RWPE2 (cell line): ENCODE results near the gene HIC1.

Source experiments
- ATAC-seq: fragments of 200-7000 bp; cut with Tn5 transposase; 3 replicates; pipeline ENCODE4 v1.9.1; 2021; ENCODE audit warnings: low read depth
- DNase-seq: peaks from one replicate; pipeline ENCODE4 v3.0.0-alpha.2; 2020; ENCODE audit warnings: low spot score
- H3K27ac ChIP-seq: fragments of 450-650 bp; 2 replicates; pipeline ENCODE4 v1.5.1; 2017; ENCODE audit warnings: mild to moderate bottlenecking; ENCODE audit not compliant: poor library complexity, severe bottlenecking
- H3K27me3 ChIP-seq: fragments of 250-450 bp; sonication (Bioruptor Pico); 2 replicates; pipeline ENCODE4 v1.5.1; 2021; ENCODE audit warnings: mild to moderate bottlenecking, moderate library complexity; ENCODE audit not compliant: insufficient read depth, poor library complexity, severe bottlenecking
- H3K36me3 ChIP-seq: fragments of 250-450 bp; sonication (Bioruptor Pico); 2 replicates; pipeline ENCODE4 v1.5.1; 2020; ENCODE audit warnings: low read depth, mild to moderate bottlenecking, moderate library complexity
- H3K4me1 ChIP-seq: fragments of 250-450 bp; sonication (Bioruptor Pico); 2 replicates; pipeline ENCODE4 v1.5.1; 2021; ENCODE audit warnings: mild to moderate bottlenecking, moderate library complexity; ENCODE audit not compliant: insufficient read depth, poor library complexity, severe bottlenecking
- H3K4me3 ChIP-seq: fragments of 250-450 bp; sonication (Bioruptor Pico); 2 replicates; pipeline ENCODE4 v1.5.1; 2021; ENCODE audit warnings: mild to moderate bottlenecking, moderate library complexity; ENCODE audit not compliant: severe bottlenecking
- H3K9me3 ChIP-seq: fragments of 250-450 bp; sonication (Bioruptor Pico); 2 replicates; pipeline ENCODE4 v1.5.1; 2021; ENCODE audit warnings: mild to moderate bottlenecking, moderate library complexity; ENCODE audit not compliant: severe bottlenecking
- CTCF ChIP-seq: fragments of 450-650 bp; IDR thresholded peaks from one replicate; pipeline ENCODE4 v1.5.1; 2017; ENCODE audit warnings: mild to moderate bottlenecking, moderate library complexity; ENCODE audit not compliant: poor library complexity, severe bottlenecking

The HIC1 gene

GRCh38 chr17:2029911-2030778 is 24.8 kb upstream of the HIC1 start, which contains the start of gene DPH1:
DPH1 (plus strand) TSS chr17:2030153; CDS start chr17:2030170, 17 bp downstream.
- Histone ChIP-seq H3K9me3 (no peaks in the 10 kb centered on the region), H3K27me3 (peaks cover 11% of the 10 kb centered on the region), H3K36me3 (no peaks in the 10 kb centered on the region), H3K4me3 (peak within 1 kb of the TSS; percentile 96), H3K4me1 (peaks cover 5% of the 10 kb centered on the region), H3K27ac (peak within 1 kb of the TSS; percentile 2)
- ATAC-seq, result peak; percentile 78
- no peak for TF ChIP-seq CTCF
- DNase-seq, result peak; percentile 87

GRCh38 chr17:2030779-2031163 is 24.1 kb upstream of the HIC1 start:
- peak; percentile 4; the same call in 2 of the 3 replicates for ATAC-seq
- Histone ChIP-seq H3K36me3 (no peaks in the 10 kb centered on the region), H3K9me3 (no peaks in the 10 kb centered on the region), H3K27me3 (peaks cover 6% of the 10 kb centered on the region), H3K4me1 (peaks cover 5% of the 10 kb centered on the region), H3K4me3 (peak overlapping the region; percentile 96), H3K27ac (peak overlapping the region; percentile 2)
- peak; percentile 71 for DNase-seq
- peak; percentile 64 for TF ChIP-seq CTCF

GRCh38 chr17:2033153-2033552 is 21.8 kb upstream of the HIC1 start:
- TF ChIP-seq CTCF, result no peak
- Histone ChIP-seq H3K27me3 (no peaks in the 10 kb centered on the region), H3K9me3 (no peaks in the 10 kb centered on the region), H3K36me3 (0 out of 2 replicates have a peak, but pooled peaks cover 4% of the 10 kb centered on the region), H3K4me1 (peaks cover 5% of the 10 kb centered on the region), H3K27ac (no peak overlapping the region), H3K4me3 (no peak overlapping the region)
- ATAC-seq (no peak), DNase-seq (no peak)

GRCh38 chr17:2034157-2034556 is 20.7 kb upstream of the HIC1 start:
- Histone ChIP-seq H3K9me3 (no peaks in the 10 kb centered on the region), H3K27ac (no peak overlapping the region), H3K27me3 (no peaks in the 10 kb centered on the region), H3K4me3 (no peak overlapping the region), H3K36me3 (0 out of 2 replicates have a peak, but pooled peaks cover 4% of the 10 kb centered on the region), H3K4me1 (peaks cover 5% of the 10 kb centered on the region)
- no peak for ATAC-seq
- DNase-seq, result no peak
- TF ChIP-seq CTCF, result no peak
